HG03159 (cell line): ENCODE measurements around the gene CAMK2A.

Source experiments
- ATAC-seq: cut with Tn5 transposase; IDR thresholded peaks from one replicate; pipeline ENCODE4 v1.9.1; 2021; ENCODE audit warnings: mild to moderate bottlenecking, moderate library complexity; ENCODE audit not compliant: unreplicated experiment

The CAMK2A gene

GRCh38 chr5:150190503-150190979, 99.0 kb downstream of the CAMK2A start:
- ATAC-seq = no peak

DNA sequence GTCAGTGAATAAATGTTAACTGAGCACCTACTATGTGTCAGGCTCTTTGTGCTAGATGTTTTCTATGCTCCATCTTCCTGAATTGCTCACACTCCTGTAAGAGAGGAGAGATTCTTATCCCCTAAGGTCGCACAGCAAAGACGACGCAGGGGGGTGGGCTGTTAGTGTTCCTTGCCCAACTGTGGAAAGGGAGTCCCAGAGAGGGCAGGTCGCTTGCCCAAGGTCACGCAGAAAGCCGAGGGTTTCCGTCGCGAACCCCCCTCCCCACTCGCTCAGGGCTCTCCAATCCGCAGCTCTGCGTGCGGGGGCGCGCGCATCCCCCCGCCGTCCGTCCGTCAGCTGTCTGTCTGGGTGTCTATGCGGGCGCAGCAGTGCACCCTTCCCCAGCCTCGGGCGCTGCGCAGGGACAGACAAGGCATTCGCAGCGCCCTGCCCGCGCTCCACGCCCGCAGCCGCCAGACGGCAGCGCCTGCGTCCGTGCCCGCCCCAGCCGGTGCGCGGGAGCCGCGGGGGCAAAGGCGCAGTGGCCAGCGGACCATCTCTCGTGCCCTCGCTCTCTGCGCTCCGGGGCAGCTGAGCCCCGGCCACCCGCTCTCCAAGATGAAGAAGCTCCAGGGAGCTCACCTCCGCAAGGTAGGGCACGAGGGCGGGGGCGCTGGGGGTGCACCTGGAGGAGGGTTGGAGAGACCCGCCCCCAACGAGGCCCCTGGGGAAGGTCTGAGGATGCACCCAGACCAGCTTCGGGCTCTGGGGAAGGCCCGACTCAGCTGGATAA, 99.7 kb downstream of the CAMK2A start, which contains the start of gene SLC6A7:
TSS of gene SLC6A7 (plus strand) at position 335 of the 775 bp plus-strand sequence. CDS start at position 601, 266 bp downstream.
- ATAC-seq = no peak

DNA sequence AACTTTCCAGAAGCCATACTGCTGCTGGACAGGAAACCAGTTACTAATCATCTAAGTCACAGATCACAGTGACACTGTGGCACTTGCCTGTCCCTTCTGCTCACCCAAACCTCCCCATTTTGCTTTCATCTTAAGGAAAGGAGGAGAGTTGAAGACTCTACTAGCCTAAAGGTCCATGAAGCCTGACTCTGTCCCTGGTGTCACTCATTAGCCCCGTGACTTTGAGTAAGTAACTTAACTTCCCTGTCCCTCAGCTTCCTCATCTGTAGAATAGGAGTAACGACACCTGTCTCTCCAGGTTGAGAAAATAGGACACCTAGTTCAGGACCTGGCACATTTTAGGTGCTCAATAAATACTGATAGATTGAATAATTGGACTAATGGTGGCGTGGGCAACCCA, 100.2 kb downstream of the CAMK2A start:
- no peak for ATAC-seq

GRCh38 chr5:150188146-150188842, 101.3 kb downstream of the CAMK2A start:
- ATAC-seq = no peak

GRCh38 chr5:150186897-150187296, 102.7 kb downstream of the CAMK2A start:
- ATAC-seq = no peak

GRCh38 chr5:150186137-150186536, 103.4 kb downstream of the CAMK2A start:
- no peak for ATAC-seq

GRCh38 chr5:150184990-150185912, 104.3 kb downstream of the CAMK2A start:
- ATAC-seq = no peak

DNA sequence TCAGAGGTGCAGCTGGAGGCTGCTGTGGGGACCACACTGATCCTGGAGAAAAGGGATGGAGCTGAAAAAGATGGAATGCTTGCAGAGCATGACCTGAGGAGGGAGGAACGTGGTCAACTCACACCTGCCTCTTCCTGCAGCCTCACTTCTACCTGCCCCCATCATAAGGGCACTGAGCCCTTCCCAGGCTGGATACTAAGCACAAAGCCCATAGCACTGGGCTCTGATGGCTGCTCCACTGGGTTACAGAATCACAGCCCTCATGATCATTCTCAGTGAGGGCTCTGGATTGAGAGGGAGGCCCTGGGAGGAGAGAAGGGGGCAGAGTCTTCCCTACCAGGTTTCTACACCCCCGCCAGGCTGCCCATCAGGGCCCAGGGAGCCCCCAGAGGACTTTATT, 105.6 kb downstream of the CAMK2A start:
- no peak for ATAC-seq

DNA sequence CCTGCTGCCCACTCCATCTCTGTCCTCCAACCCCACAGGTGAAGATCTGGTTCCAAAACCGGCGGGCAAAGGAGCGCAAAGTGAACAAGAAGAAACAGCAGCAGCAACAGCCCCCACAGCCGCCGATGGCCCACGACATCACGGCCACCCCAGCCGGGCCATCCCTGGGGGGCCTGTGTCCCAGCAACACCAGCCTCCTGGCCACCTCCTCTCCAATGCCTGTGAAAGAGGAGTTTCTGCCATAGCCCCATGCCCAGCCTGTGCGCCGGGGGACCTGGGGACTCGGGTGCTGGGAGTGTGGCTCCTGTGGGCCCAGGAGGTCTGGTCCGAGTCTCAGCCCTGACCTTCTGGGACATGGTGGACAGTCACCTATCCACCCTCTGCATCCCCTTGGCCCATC, 106.1 kb downstream of the CAMK2A start:
- ATAC-seq = no peak

- no peak for ATAC-seq
Measured at GRCh38 chr5:150182774-150183173, 106.8 kb downstream of the CAMK2A start.

DNA sequence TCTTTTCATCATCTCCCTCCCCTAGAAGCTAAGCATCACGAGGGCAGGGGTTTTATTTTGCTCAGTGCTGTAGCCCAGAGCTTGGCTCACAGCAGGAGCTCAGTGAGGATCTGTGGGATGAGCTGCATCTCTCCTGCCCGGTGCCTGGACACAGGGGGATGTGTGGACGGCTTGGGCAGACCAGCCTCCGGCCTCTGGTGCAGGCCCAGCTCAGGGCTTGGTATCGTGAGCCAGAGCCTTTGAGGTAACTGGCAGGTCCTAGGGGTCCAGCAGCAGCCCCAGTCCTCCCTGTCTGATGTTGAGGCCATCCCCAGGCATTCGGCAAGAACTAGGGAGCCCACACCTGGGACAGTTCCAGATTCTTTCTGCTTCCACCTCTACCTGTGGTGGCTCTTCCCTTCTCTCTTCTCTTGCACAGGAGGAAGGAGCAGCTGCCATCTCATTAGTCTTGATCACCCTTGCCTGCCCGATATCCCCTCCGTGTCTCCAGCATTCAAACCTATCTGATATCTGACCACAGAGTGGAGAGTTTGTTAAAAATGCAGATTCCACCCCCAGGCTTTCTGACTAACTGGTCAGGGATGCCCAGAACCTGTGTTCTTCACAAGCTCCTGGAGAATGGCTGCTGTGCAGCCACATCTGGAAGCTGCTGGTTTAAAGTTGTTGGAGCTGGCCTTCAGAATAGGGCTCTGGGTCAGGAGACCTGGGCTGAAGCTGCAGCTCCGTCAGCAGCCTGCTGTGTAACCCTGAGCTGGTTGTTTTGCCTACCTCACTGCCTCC, 107.6 kb downstream of the CAMK2A start:
- no peak for ATAC-seq

GRCh38 chr5:150181027-150181426, 108.5 kb downstream of the CAMK2A start:
- no peak for ATAC-seq

- ATAC-seq = no peak
Measured at GRCh38 chr5:150180241-150181026, 109.1 kb downstream of the CAMK2A start.

DNA sequence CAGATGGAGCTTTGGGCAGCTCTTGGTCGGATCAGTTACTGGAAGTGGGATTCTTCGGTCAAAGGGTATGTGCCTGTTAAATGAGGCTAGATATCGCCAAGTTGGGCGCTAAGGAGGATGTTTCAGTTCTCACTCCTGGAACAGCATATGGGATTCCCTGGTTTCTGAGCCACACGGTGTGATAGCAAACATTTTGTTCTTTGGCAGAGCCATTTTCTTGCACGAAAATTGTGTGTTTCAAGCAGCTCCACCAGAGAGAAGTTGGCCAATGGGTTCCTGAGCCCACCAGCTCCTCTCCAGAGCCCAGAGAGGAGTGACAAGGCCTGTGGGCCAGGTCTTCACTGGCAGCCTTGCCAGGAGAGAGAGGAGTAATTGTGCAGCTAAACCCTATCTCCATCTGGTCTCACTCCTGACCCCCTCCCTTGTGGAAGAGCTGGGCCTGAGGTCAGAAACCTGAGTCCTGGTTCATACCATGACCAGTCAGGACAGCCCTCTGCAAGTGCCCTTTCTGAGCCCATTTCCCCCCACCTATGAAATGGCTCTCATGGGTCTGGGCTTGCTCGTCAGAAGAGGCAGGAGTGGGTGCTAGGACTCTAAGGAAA, 110.5 kb downstream of the CAMK2A start:
- ATAC-seq = no peak

DNA sequence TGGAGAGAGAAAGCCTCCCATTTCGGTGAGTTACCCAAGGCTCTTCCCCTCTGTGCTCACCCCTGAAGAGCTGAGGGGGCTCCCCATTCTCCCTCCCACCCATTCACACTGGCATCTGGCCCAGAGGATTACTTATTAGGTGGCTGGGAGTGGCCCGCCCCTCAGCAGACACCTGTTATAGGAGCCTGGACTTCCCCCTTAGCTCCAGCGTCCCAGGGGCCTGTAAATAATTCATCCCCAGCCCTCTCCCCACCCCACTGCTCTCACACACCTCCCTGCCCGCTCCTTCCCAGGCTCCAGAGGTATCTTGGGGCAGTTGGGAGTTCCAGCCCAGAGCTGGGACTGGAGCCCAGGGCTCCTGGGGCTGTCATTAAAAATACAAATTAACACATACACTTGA, 111.3 kb downstream of the CAMK2A start:
- no peak for ATAC-seq

- no peak for ATAC-seq
Measured at GRCh38 chr5:150177721-150178120, 111.9 kb downstream of the CAMK2A start.

GRCh38 chr5:150176745-150177477, 112.7 kb downstream of the CAMK2A start:
- no peak for ATAC-seq

- no peak for ATAC-seq
Measured at GRCh38 chr5:150175536-150175935, 114.0 kb downstream of the CAMK2A start.
